CD4-positive, alpha-beta T cell treated with Interferon alpha-2 for 1 hour (primary cell): ENCODE data around the gene MKI67.
"Not testable (repeated sequence)": the region's sequence is repeated elsewhere in the genome, so short reads cannot be mapped to it uniquely, and the experiment has no call there.

Experiments used
- DNase-seq, 2 donors: peaks; one replicate each; pipeline ENCODE4 v3.0.0-alpha.2; 2020 to 2022

Gene MKI67, protein sequence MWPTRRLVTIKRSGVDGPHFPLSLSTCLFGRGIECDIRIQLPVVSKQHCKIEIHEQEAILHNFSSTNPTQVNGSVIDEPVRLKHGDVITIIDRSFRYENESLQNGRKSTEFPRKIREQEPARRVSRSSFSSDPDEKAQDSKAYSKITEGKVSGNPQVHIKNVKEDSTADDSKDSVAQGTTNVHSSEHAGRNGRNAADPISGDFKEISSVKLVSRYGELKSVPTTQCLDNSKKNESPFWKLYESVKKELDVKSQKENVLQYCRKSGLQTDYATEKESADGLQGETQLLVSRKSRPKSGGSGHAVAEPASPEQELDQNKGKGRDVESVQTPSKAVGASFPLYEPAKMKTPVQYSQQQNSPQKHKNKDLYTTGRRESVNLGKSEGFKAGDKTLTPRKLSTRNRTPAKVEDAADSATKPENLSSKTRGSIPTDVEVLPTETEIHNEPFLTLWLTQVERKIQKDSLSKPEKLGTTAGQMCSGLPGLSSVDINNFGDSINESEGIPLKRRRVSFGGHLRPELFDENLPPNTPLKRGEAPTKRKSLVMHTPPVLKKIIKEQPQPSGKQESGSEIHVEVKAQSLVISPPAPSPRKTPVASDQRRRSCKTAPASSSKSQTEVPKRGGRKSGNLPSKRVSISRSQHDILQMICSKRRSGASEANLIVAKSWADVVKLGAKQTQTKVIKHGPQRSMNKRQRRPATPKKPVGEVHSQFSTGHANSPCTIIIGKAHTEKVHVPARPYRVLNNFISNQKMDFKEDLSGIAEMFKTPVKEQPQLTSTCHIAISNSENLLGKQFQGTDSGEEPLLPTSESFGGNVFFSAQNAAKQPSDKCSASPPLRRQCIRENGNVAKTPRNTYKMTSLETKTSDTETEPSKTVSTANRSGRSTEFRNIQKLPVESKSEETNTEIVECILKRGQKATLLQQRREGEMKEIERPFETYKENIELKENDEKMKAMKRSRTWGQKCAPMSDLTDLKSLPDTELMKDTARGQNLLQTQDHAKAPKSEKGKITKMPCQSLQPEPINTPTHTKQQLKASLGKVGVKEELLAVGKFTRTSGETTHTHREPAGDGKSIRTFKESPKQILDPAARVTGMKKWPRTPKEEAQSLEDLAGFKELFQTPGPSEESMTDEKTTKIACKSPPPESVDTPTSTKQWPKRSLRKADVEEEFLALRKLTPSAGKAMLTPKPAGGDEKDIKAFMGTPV (N-terminal part only)

GRCh38 chr10:128125944-128126764, at the start of gene MKI67:
MKI67 (minus strand) TSS chr10:128126423; CDS start chr10:128125667, 756 bp downstream.
- DNase-seq, result peak; percentile 90 to 93

GRCh38 chr10:128174581-128175559, 48.6 kb upstream of the MKI67 start:
- DNase-seq, result no peak

DNA sequence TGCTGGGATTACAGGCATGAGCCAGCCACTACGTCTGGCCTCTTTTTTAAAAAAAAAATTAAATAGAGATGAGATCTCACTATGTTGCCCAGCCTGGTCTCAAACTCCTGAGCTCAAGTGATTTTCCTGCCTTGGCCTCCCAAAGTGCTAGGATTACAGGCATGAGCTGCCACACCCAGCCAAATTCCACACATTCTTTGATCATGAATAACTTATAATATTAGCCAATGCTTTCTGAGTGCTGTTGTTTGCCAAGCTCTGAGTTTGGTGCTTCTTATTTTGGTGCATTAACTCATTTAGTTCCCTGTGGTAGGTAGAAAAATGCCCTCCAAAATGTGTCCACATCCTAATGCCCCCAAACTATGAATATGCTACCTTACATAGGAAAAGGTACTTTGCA, 47.2 kb upstream of the MKI67 start:
- no peak for DNase-seq

GRCh38 chr10:128172756-128173155, 46.5 kb upstream of the MKI67 start:
- no peak for DNase-seq

GRCh38 chr10:128169811-128170379, 43.7 kb upstream of the MKI67 start:
- no peak for DNase-seq

- DNase-seq, result no peak
These were observed 41.8 kb upstream of the MKI67 start for GRCh38 chr10:128167926-128168520.

GRCh38 chr10:128167123-128167522, 40.9 kb upstream of the MKI67 start:
- not testable (repeated sequence) for DNase-seq

GRCh38 chr10:128166151-128166550, 39.9 kb upstream of the MKI67 start:
- no peak for DNase-seq

DNA sequence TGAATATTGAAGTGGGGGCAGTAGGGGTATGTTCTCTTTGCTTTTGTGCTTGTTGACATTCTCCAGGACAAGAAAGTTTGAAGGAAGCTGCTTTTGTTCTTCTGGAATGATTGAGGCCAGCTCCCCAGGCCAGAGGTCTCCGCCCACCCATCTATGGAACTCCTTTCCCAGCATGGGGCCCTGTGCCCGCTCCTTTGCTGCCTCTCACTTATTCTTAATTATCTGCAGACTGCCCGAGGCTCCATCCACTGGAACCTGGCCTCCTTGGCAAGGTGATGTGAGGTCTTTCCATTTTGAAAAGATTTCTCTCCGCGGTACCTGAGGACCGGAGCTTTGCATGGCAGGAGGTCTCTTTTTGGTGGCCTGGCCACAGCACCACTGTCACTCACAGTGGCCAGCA, 39.3 kb upstream of the MKI67 start:
- DNase-seq, result no peak

GRCh38 chr10:128163701-128164100, 37.5 kb upstream of the MKI67 start:
- DNase-seq, result no peak

DNA sequence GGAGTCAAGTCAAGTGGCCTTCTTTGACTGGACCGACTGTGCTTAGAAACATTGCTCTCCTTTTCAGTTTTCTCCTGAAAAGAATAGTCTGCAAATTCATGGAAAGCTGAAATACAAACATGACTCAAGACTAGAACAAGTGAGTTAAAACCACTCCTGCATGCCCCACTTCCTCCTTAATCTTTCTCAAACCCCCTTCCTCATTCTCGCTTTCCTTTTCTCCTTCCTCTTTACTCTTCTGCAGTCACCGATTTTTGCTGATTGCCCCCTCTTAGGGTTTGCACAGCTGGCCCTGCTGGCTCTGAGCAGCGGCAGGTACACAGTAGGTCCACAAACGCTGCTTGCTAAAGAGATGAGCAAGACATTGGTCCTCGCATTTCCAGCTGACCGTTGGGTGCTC, 34.8 kb upstream of the MKI67 start:
- no peak for DNase-seq

DNA sequence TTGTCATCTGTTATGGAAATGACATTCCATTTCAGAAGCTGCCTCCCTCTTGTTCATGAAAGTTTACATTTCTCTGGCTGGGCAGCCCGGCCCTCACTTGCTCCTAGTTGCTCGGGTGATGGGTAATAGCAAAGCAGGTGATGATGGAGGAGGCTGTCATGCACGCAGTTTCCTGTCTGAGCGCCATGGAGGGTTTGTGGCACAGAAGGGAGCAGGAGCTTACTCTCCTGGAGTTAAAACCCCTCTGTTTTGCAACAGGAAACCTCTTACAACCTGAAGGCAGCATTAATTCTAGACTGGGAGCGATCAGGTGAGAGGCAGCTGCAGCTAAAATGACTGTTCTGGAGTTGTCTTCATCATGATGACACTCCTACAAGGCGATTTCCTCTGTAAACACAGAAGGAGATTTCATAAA, 34.1 kb upstream of the MKI67 start:
- DNase-seq, result no peak

DNA sequence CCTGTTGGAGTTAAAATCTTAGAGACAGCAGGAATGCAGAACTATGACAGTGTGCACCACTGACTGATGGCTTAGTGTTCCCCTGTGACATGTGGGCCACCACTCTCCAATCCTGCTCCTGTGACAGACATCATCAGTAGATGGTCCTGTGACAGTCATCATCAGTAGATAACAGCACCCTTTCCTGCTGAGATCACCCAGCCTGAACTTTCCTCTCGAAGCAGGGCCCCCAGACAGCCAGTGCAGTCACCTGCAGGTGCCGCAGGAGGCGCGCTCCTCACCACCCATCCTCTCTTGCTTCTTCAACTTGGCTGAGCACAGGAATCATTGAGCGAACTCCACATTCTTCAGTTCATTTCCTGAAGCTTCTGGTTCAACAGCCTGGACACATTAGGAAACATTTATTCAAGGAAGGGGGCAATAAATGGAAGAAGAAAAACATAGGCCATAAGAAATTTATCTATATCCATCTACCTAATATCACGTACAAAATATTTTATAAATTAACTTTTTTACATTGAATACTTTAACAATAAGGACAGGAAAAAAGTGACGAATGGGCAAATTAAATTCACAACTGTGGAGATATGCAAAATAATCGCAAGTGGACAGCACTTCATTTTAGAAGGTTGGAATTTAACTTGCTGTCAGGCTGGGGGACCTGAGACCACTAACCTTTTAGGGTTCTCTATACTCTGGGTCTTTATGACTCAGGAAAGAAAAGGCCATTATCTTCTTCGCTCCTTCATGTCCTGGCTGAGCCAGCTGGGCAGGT, 32.0 kb upstream of the MKI67 start:
- DNase-seq, result no peak

DNA sequence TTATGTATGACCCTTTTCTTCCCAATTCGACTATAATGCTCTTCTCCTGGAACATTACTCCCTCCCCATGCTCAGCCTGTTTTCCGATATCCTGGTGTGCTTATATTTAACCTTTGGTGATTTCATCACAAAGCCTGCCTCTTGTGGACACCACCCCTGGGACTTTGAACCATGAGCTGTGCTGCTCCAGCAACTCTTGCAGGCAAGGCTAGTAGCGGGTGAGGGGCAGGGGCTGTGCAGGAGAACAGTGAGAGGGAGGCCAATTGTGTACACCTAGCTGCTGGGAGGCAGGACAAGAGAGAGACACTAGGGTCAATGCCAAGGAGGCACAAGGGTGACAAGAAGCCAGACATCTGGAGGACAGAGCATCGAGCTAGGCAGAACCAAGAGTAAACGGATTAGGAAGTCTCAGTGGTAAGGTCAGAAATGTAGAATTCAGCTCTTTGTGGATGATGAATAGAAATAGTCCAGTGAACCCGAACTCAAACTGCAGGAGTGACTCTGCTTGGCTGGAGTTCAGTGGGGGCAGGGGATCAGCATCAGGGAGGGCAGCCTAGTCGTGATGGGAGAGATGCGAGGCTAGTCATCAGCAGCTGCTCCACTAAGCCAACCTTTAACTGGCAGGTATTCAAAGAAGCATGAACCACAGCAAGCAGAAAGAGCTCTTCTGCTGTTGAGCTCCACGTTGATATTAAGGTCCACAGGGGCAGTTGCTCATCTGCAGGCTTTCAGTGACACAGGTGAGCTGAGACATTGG, 31.0 kb upstream of the MKI67 start:
- DNase-seq, result no peak

- DNase-seq, result no peak
These were observed 26.7 kb upstream of the MKI67 start for GRCh38 chr10:128152741-128153580.

DNA sequence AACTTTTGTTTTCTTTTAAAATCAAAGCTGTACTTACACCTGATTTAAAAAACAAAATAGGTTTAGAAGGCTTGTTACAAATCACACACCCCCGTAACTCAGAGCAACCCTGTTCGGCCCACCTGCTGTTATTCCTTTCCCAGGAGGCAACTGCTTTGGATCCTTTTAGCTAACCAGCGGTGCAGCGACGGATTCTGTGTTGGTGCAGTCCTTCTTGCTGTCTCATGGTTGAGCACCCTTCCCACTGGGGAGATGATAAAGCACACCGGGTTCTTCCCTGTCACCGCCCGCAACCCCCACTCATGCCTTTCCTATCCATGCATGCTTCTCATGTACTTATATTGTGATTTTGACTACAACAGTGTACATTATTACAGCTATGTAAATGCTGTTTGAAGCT, 24.8 kb upstream of the MKI67 start:
- DNase-seq, result no peak

- DNase-seq, result no peak
These were observed 24.3 kb upstream of the MKI67 start for GRCh38 chr10:128150561-128150960.

GRCh38 chr10:128150045-128150493, 23.8 kb upstream of the MKI67 start:
- peak; percentile 74 to 84 for DNase-seq
